ENCODE data around the gene RBP5. TPM values are rescaled to one million over a fixed set of nuclear protein-coding genes. Genes with fewer than 3 reads are reported as not detected.

Gene RBP5
- polyA plus RNA-seq, 1 experiment: 0.25 TPM

GRCh38 chr12:7106082-7106481 is 22.6 kb downstream of the RBP5 start:
- no peak for TF ChIP-seq CTCF (IDR thresholded peaks at IDR 0.05; ENCODE audit: low read depth, low read length)
- POLR2A ChIA-PET: no interaction called here
- H3K27ac ChIP-seq (ENCODE audit: low read depth, low read length): no peak overlapping the region
- peaks cover 2% of the 10 kb centered on the region for H3K9me3 ChIP-seq (ENCODE audit: control insufficient read depth, insufficient read depth, low read length)
- H3K4me3 ChIP-seq (ENCODE audit: low read depth, low read length): no peak overlapping the region
- no peaks in the 10 kb centered on the region for H3K27me3 ChIP-seq (ENCODE audit: control insufficient read depth, insufficient read depth, low read length)
- DNase-seq (ENCODE audit: low read depth, low spot score): no peak
- CTCF ChIA-PET: interaction anchor here (0.8 to 3.8 kb wide), 2 partner anchors 12 to 13 kb away, joined by 3 to 21 read pairs; partner anchors contain the start of gene C1R

- CTCF ChIA-PET: interaction anchor here (1.3 kb wide), 1 partner anchor 9 kb away, joined by 8 read pairs; no protein-coding TSS in a partner anchor
- H3K27ac ChIP-seq (ENCODE audit: low read depth, low read length): no peak overlapping the region
- H3K27me3 ChIP-seq (ENCODE audit: control insufficient read depth, insufficient read depth, low read length): no peaks in the 10 kb centered on the region
- POLR2A ChIA-PET: no interaction called here
- H3K4me3 ChIP-seq (ENCODE audit: low read depth, low read length): no peak overlapping the region
- peaks cover 2% of the 10 kb centered on the region for H3K9me3 ChIP-seq (ENCODE audit: control insufficient read depth, insufficient read depth, low read length)
- no peak for DNase-seq (ENCODE audit: low read depth, low spot score)
- no peak for TF ChIP-seq CTCF (IDR thresholded peaks at IDR 0.05; ENCODE audit: low read depth, low read length)
Observed at GRCh38 chr12:7103837-7104584, 24.7 kb downstream of the RBP5 start.

- Histone ChIP-seq H3K4me3 (ENCODE audit: low read depth, low read length) (no peak overlapping the region), H3K27me3 (ENCODE audit: control insufficient read depth, insufficient read depth, low read length) (no peaks in the 10 kb centered on the region), H3K27ac (ENCODE audit: low read depth, low read length) (no peak overlapping the region), H3K9me3 (ENCODE audit: control insufficient read depth, insufficient read depth, low read length) (peaks cover 2% of the 10 kb centered on the region; the same call in 1 of the 2 replicates)
- DNase-seq (ENCODE audit: low read depth, low spot score): no peak
- CTCF ChIA-PET: interaction anchor here (1.9 kb wide), 2 partner anchors 10 kb away, joined by 14 to 15 read pairs; partner anchors contain the start of gene C1R
- no peak for TF ChIP-seq CTCF (IDR thresholded peaks at IDR 0.05; ENCODE audit: low read depth, low read length)
- POLR2A ChIA-PET: no interaction called here
Observed at GRCh38 chr12:7102582-7102981, 26.1 kb downstream of the RBP5 start.

GRCh38 chr12:7101694-7102131 is 27.0 kb downstream of the RBP5 start:
- ChIA-PET CTCF (interaction anchor here (0.7 to 1.9 kb wide), 3 partner anchors 9 to 157 kb away, joined by 14 to 16 read pairs (median 15); partner anchors contain the start of gene C1R), POLR2A (no interaction called here)
- Histone ChIP-seq H3K4me3 (ENCODE audit: low read depth, low read length) (no peak overlapping the region), H3K27ac (ENCODE audit: low read depth, low read length) (no peak overlapping the region), H3K9me3 (ENCODE audit: control insufficient read depth, insufficient read depth, low read length) (peaks cover 2% of the 10 kb centered on the region; the same call in 1 of the 2 replicates), H3K27me3 (ENCODE audit: control insufficient read depth, insufficient read depth, low read length) (no peaks in the 10 kb centered on the region)
- no peak for DNase-seq (ENCODE audit: low read depth, low spot score)
- TF ChIP-seq CTCF (IDR thresholded peaks at IDR 0.05; ENCODE audit: low read depth, low read length): no peak

- Histone ChIP-seq H3K27ac (ENCODE audit: low read depth, low read length) (no peak overlapping the region), H3K4me3 (ENCODE audit: low read depth, low read length) (no peak overlapping the region), H3K27me3 (ENCODE audit: control insufficient read depth, insufficient read depth, low read length) (no peaks in the 10 kb centered on the region), H3K9me3 (ENCODE audit: control insufficient read depth, insufficient read depth, low read length) (no peaks in the 10 kb centered on the region)
- DNase-seq (ENCODE audit: low read depth, low spot score): no peak
- TF ChIP-seq CTCF (IDR thresholded peaks at IDR 0.05; ENCODE audit: low read depth, low read length): no peak
- ChIA-PET POLR2A (no interaction called here), CTCF (interaction anchor here (0.7 to 1.9 kb wide), 2 partner anchors 9 to 156 kb away, joined by 14 to 16 read pairs; partner anchors contain the start of gene C1R)
Observed at GRCh38 chr12:7101047-7101693, 27.5 kb downstream of the RBP5 start.

Data from AG04450 (cell line).